ENCODE results near the gene KCNG2. TPM values are rescaled to one million over a fixed set of nuclear protein-coding genes. Genes with fewer than 3 reads are reported as not detected.

Gene KCNG2
- total and polyA plus RNA-seq, 2 experiments from 2014 or later = 0.13 to 0.52 TPM

DNA sequence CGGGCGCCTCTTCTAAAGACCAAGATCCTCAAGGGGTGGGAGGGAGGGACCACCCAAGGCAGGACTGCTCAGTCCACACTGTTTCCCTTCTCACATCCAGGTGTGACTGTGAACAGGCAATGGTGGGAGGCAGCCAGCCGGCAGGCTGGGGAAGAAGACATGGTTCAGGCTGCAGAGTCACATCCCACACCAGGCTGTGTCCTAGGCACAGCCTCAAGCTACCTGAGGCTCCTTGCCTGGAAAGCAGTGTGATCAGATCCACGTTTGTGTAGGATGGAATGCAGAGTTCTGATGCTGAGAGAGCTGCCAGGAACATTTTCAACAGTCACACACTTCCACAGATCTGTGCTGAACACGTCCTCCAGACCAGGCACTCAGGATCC lies 137.4 kb downstream of the KCNG2 start:
- Mint-ChIP-seq H3K4me1 (no peaks in the 10 kb centered on the region; the same call in 2 of the 3 replicates), H3K4me3 (no peak overlapping the region), H3K27me3 (ENCODE audit: insufficient read depth, low read depth, poor library complexity) (no peaks in the 10 kb centered on the region), H3K9me3 (peaks cover 12% of the 10 kb centered on the region), H3K36me3 (ENCODE audit: low read depth) (peaks cover 8% of the 10 kb centered on the region; the same call in 2 of the 3 replicates), H3K27ac (no peak overlapping the region)
- no peak overlapping the region for H3K4me3 ChIP-seq
- no peak overlapping the region for H2AFZ ChIP-seq
- H4K20me1 ChIP-seq (replicated peaks; ENCODE audit: insufficient read depth) = peaks cover 8% of the 10 kb centered on the region; the same call in 1 of the 2 replicates
- H3K79me2 ChIP-seq (replicated peaks; ENCODE audit: insufficient read depth) = peaks cover 12% of the 10 kb centered on the region
- no peaks in the 10 kb centered on the region for H3K9me2 ChIP-seq (ENCODE audit: insufficient read depth)
- no peaks in the 10 kb centered on the region for H3K36me3 ChIP-seq (ENCODE audit: insufficient read depth)
- no peak overlapping the region for H3K27ac ChIP-seq (ENCODE audit: low read depth)
- H3F3A ChIP-seq (replicated peaks; ENCODE audit: low read depth) = no peaks in the 10 kb centered on the region
- no peaks in the 10 kb centered on the region for H3K27me3 ChIP-seq (ENCODE audit: insufficient read depth)
- TF ChIP-seq STAT1 (IDR thresholded peaks at IDR 0.05; ENCODE audit: unreplicated experiment) = no peak
- no peak for TF ChIP-seq CREB1 (CRISPR knock-in tag; IDR thresholded peaks at IDR 0.05; ENCODE audit: low read depth)
- no peak for TF ChIP-seq JUNB (IDR thresholded peaks at IDR 0.05; ENCODE audit: unreplicated experiment)
- TF ChIP-seq, protein P1, sequence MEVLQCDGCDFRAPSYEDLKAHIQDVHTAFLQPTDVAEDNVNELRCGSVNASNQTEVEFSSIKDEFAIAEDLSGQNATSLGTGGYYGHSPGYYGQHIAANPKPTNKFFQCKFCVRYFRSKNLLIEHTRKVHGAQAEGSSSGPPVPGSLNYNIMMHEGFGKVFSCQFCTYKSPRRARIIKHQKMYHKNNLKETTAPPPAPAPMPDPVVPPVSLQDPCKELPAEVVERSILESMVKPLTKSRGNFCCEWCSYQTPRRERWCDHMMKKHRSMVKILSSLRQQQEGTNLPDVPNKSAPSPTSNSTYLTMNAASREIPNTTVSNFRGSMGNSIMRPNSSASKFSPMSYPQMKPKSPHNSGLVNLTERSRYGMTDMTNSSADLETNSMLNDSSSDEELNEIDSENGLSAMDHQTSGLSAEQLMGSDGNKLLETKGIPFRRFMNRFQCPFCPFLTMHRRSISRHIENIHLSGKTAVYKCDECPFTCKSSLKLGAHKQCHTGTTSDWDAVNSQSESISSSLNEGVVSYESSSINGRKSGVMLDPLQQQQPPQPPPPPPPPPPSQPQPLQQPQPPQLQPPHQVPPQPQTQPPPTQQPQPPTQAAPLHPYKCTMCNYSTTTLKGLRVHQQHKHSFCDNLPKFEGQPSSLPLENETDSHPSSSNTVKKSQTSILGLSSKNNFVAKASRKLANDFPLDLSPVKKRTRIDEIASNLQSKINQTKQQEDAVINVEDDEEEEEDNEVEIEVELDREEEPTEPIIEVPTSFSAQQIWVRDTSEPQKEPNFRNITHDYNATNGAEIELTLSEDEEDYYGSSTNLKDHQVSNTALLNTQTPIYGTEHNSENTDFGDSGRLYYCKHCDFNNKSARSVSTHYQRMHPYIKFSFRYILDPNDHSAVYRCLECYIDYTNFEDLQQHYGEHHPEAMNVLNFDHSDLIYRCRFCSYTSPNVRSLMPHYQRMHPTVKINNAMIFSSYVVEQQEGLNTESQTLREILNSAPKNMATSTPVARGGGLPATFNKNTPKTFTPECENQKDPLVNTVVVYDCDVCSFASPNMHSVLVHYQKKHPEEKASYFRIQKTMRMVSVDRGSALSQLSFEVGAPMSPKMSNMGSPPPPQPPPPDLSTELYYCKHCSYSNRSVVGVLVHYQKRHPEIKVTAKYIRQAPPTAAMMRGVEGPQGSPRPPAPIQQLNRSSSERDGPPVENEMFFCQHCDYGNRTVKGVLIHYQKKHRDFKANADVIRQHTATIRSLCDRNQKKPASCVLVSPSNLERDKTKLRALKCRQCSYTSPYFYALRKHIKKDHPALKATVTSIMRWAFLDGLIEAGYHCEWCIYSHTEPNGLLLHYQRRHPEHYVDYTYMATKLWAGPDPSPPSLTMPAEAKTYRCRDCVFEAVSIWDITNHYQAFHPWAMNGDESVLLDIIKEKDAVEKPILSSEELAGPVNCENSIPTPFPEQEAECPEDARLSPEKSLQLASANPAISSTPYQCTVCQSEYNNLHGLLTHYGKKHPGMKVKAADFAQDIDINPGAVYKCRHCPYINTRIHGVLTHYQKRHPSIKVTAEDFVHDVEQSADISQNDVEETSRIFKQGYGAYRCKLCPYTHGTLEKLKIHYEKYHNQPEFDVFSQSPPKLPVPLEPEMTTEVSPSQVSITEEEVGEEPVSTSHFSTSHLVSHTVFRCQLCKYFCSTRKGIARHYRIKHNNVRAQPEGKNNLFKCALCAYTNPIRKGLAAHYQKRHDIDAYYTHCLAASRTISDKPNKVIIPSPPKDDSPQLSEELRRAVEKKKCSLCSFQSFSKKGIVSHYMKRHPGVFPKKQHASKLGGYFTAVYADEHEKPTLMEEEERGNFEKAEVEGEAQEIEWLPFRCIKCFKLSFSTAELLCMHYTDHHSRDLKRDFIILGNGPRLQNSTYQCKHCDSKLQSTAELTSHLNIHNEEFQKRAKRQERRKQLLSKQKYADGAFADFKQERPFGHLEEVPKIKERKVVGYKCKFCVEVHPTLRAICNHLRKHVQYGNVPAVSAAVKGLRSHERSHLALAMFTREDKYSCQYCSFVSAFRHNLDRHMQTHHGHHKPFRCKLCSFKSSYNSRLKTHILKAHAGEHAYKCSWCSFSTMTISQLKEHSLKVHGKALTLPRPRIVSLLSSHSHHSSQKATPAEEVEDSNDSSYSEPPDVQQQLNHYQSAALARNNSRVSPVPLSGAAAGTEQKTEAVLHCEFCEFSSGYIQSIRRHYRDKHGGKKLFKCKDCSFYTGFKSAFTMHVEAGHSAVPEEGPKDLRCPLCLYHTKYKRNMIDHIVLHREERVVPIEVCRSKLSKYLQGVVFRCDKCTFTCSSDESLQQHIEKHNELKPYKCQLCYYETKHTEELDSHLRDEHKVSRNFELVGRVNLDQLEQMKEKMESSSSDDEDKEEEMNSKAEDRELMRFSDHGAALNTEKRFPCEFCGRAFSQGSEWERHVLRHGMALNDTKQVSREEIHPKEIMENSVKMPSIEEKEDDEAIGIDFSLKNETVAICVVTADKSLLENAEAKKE (CRISPR knock-in tag; IDR thresholded peaks at IDR 0.05) = no peak
- TF ChIP-seq, protein P2, sequence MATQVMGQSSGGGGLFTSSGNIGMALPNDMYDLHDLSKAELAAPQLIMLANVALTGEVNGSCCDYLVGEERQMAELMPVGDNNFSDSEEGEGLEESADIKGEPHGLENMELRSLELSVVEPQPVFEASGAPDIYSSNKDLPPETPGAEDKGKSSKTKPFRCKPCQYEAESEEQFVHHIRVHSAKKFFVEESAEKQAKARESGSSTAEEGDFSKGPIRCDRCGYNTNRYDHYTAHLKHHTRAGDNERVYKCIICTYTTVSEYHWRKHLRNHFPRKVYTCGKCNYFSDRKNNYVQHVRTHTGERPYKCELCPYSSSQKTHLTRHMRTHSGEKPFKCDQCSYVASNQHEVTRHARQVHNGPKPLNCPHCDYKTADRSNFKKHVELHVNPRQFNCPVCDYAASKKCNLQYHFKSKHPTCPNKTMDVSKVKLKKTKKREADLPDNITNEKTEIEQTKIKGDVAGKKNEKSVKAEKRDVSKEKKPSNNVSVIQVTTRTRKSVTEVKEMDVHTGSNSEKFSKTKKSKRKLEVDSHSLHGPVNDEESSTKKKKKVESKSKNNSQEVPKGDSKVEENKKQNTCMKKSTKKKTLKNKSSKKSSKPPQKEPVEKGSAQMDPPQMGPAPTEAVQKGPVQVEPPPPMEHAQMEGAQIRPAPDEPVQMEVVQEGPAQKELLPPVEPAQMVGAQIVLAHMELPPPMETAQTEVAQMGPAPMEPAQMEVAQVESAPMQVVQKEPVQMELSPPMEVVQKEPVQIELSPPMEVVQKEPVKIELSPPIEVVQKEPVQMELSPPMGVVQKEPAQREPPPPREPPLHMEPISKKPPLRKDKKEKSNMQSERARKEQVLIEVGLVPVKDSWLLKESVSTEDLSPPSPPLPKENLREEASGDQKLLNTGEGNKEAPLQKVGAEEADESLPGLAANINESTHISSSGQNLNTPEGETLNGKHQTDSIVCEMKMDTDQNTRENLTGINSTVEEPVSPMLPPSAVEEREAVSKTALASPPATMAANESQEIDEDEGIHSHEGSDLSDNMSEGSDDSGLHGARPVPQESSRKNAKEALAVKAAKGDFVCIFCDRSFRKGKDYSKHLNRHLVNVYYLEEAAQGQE (IDR thresholded peaks at IDR 0.05; ENCODE audit: unreplicated experiment) = no peak
- DNase-seq (ENCODE audit: low spot score) (no peak), ATAC-seq (no peak)
- no peak overlapping the region for H3K4me2 ChIP-seq
- 0 out of 2 replicates have a peak, but pooled peaks cover 3% of the 10 kb centered on the region for H3K4me1 ChIP-seq (ENCODE audit: insufficient read depth)

Data from GM23338 (cell line).